Iris pigment epithelial cell (primary cell): Measurements from ENCODE around the gene SMAD3.
A peak's percentile ranks its signal among the peaks of the same experiment; 100 is the strongest.

Experiments used
- DNase-seq: peaks from one replicate; pipeline ENCODE4 v3.0.0-alpha.2; 2011; ENCODE audit warnings: low read depth

SMAD3 gene

GRCh38 chr15:67242708-67243111 is 177.3 kb downstream of the SMAD3 start:
- peak; percentile 27 for DNase-seq
